ENCODE results near the gene EGR4.

The EGR4 gene

DNA sequence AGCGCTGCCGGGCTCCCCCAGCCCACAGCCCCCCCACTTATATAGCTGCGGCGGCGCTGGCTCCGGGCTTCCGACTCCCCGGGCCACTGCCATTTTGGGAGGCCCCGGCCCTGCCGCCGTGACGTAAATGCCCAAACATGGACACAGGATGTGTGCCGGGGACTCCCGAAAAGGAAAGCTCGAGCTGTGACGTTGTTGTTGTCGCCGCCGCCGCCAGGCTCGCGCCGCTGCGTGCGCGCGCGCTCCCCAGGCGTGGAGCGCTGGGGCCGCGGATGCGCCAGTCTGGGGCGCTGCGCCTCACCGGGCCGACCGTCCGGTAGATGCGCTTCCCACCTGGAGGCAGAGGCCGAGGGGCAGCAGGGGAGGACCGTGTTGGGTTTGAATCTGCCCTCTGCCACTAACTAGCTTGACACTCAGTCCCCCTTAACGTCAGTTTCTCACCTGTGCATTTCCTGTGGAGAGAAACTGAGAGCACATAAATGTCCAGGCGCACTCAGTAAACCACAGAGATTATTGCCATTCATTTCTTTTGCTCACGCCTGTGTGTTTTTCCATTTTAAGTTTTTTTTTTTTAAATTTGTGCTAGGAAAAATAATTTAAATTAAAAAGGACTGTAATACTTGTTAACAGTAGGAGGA, at the start of gene EGR4:
Gene EGR4 (minus strand): TSS at position 15 of the 638 bp plus-strand sequence. CDS start 231 bp downstream, outside the sequence.
- peak; percentile 93 for DNase-seq

DNA sequence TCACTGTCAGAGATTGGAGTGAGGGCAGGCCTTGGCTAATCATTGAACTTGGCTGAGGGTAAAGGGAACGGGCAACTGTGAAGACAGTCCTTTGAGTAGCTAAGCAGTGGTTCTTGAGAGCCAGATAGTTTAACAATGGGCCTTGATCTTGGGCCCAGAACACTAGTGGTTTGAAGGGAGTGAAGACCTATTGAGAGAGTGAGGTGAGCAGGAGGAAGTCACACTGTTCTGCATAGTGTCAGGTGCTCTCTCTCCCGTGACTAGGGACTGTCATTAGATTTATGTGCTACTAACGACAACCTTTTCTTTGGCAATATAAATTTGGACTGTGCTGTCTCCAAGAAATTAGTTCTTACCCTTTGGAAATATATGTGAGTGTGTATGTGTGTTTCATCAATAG, 47.7 kb upstream of the EGR4 start:
- no peak for DNase-seq

DNA sequence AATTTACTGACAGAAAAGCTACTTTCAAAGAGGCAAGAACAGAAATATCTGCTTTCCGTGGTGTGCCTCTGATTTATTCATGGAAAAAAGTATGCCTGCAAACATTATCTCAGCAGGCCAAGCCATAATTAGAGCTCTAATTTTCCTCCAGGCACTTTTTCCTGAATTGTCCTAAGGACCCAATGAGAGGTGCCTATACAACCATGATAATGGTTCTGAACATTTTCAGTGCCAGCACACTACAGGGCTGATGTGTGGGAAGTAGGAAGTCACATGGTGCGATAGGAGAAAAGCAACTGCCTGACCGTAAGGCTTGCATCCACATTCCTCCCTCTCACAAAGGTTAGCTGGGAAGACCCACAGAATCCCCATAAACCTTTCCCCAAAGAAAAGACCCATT, 45.9 kb upstream of the EGR4 start:
- DNase-seq, result no peak

DNA sequence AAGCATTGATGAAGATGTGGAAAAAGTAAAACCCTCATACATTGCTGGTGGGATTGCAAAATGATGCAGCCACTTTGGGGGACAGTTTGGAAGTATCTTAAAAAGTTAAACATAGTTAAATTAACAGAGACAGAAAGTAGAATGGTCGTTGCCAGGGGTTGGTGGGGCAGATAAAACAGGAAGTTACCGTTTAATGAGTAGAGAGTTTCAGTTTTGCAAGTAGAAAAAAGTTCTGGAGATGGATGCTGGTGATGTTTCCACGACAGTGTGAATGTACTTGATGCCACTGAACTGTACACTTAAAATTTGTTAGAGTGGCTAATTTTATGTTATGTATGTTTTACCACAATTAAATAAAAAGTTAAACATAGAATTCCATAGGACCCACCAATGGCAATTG, 44.5 kb upstream of the EGR4 start:
- no peak for DNase-seq

DNA sequence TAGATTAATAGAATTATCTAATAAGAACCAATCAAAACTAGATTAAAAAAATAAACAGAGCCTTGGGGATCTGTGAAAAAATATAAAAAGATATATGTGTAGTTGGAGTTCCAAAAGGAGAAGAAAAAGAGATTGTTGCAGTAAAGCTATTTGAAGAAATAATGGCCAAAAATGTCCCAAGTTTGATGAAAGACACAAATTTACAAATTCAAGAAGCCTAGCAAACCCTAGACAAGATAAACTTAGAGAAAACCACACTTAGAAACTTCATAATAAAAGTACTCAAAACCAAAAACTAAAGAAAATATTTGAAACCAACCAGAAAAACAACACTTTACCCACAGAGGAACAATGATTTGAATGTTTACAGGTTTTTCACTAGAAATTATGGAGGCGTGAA, 41.3 kb upstream of the EGR4 start:
- no peak for DNase-seq

DNA sequence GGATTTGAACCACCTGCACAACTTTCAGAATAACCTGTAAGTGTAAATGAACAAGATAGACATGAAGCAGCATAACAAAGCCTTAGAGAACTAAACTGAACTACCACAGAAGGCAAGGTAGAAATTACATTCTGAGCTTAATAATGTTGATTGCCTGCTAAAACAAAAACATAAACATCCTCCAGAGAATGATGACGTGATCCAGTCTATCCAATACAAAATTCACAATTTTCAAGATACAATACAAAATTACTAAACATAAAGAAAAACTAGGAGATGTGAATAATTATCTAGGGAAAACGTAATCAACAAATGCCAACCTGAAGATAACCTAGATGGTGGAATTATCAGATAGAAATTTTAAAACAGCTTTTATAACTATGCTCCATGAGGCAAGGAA, 40.7 kb upstream of the EGR4 start:
- DNase-seq, result no peak

DNA sequence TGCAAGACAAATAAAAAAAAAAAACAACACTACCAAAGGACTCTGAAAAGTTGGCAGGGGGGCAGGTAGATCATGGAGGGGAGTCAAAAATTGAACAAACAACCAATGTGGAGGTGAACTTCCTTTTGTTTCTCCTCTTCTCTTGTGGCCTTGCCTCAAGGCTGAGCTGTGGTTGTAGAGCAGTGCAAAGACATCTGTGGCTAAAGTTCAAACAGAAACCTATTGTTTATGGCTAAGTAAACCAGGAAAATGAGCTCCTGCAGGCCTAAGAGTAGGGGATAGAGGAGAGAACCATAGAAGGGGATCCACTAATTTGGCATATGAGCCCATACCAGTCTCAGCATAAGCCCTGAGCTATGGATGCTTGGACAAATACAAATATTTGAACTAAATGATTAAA, 40.2 kb upstream of the EGR4 start:
- no peak for DNase-seq

DNA sequence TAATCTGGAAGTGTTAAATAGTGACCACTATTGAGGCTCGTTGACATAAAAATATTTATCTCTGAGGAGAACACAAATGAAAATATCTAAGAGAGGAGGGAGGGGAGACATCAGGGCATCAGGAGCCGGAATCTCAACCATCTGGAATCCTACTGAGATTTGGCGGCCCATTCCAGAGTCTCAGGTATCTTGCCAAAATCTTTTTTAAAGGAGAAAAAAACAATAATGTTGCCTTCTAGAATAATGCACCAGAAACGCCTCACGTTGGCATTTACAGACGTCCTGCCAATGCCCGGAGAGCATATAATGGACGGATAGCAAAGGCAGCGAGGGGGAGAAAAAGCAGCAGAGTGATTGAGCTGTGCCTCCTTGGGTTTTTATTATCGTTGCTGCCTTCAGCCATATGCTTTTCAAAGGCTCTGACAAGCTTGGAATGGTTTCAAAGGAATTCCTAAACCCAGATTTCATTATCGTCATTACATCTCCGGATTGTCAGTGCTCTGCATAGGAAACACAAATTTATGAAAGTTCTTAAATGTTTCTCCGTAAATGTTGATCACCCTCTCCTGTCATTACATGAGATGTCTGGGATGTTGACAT, 30.9 kb upstream of the EGR4 start:
- DNase-seq, result no peak

DNA sequence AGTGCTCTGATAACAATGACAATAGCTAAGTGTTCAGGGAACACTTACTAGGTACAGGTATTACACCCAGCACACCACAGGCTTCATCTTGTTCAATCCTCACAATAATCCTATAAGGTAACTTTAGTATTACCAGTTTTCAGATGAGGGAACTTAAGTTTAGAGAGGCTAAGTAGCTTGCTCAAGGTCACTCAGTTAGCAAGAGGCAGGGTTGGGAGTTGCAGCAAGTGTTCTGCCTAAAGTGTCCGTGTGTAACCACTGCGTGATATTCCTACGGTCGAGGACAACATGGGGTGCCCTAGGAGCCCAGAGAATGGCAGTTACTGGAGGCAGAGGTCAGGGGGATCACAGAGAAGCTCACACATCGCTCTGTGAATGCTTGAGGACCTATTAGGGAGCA, 30.2 kb upstream of the EGR4 start:
- DNase-seq, result no peak

DNA sequence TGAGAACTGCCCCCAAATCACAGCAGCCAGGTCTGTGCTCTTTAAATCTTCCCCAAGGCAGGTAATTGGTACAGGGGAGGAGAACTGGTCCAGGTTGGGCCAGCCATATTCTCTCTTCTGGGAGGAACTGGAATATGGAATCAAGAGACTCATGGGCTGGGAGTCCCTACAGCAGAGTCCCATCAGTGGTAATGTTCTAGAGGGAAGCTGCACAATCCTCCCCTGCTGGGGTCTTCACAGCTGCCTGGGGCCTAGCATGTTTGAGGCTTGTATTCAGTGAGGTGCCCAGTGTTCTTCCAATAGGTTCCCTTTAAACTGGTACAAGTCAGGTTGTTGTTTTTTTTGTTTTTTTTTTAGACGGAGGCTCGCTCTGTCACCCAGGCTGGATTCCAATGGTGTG, 21.1 kb upstream of the EGR4 start:
- DNase-seq, result no peak

DNA sequence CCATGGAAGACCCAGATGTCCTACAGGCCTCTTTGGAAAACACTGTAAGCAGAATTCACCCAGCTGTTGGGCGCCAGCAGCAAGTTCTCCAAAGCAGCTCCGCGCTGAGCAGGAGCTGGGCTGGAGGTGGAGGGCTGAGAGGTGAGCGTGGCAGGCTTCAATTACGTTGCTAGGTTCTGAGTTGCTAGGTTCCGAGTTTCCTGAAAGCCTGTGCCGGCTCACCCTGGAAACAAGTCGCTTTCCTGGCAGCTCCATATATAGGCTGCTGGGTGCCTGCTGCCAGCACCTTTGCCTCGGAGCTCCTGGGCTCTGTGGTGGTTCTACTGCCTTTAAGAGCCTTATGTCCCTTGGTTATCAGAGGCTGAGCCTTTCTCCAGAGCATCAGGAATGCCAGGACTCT, 14.4 kb upstream of the EGR4 start:
- DNase-seq, result no peak

DNA sequence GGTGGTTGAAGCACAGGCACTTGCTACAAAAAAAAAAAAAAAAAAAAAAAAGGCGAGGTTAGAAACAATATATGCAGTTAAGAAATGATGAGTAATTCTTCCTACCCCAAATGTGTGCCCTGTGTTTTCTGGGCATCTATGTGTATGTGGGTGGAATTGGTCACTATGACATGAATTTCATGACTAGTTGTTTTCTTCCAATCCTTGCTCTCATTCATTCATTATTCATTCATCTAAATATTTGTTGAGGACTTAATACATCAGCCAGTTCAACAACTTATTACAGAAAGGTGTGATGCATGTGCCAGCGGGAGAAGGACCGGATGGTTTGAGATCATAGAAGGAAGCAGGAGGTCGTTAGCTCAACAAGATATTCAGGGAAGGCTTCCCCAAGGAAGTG, 8.3 kb upstream of the EGR4 start:
- no peak for DNase-seq

DNA sequence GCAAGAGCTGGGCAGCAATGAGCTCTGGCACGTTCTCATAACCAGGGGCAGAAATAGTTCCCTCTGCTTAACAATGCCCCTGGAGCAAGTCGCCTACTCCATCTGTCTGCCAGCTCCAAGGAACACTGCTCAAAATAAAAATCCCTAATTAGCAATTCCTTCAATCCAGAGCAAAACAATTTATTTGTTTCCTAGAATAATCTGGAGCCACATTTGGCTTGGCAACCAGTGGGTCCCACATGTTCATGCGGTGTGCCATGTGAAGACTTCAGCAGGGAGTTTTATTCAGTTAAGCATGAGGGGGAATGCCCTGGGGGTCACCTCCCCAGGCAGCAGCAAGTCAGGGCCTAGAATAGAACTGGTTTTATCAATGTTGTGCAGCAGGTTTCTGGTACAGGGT, 7.6 kb upstream of the EGR4 start:
- DNase-seq, result no peak

DNA sequence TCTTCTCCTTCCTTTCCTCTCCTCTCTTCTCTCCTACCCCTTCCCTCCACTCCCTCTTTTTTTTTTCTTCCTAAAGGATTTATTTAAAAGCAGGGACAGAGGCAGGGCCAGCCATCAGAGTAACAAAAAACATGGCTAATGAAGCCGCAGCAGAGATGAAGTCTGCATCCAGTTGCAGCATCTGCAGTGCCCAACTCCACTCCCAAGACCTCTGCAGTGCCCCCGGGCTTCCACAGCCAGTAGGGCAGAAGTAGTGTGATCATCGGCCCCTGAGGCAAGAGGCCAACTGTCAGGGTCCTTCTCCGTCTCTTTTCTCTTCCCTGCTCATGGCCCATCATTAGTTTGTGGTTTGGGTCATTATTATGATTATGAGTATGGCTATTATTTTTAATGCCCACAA, 4.2 kb upstream of the EGR4 start:
- no peak for DNase-seq

DNA sequence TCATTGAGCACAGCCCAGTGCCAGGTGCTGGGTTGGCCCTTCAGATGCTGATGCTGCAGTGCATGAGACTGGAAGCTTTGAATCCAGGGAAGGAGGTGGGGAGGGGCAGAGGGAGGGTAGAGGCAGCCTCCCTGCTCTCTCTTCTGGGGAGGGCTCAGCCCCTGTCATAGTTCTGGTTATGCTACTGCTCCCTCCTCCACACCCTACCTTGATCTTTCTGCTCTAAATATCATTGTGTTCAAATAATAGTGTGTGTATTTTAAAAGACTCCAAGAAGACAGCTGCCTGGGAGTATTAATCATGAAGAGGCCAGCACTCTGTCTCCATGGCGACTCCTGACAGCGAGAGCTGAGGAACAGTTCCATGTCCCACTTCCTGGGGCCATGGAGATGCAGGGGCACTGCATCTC, 3.8 kb upstream of the EGR4 start:
- DNase-seq, result no peak

DNA sequence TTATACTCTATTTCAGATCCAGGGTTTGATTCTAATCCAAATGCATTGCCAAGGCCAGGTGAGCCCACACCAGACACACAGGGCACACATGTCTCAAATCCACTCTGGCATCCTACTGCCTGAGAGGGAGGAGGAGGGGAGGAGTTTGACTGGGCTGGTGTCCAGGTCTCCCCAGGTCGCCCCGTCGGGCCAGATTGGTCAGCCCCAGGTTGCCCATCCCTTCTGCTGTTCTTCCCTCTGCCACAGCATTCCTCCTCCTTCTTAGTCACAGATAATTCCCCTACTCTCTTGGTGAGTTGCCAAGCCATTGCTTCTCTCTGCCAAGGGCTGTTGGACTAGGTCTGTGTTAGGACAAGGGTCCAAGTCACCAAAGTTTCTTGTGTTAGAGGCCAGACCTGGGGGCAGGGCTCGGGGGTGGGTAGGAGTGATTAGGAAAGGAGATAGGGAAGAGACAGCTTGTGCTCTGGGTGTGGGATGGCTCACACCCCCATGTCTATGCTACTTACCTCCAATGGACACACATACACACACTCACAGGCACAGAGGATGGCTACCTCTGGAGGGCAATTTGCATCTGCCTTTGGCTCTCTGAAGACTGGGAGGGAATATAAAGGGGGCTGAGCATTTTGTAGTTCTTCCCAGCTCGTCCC, 2.5 kb upstream of the EGR4 start:
- DNase-seq, result no peak

DNA sequence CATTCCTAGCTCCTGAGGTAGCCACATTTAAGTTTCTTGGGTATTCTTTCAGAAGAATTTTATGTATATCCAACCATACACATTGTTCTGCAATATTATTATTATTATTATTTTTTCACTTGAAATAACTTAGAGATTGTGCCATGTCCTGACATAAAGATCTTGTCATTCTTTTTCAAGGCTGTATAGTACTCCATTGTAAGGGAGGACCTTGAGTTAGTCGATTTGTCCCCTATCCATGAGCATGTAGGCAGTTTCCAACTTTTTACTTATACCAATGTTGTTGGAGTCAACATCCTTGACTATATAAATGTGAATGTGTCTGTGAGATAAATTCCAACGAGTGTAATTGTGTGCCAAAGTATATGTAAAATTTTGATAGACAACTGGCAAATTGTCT, 891 bp upstream of the EGR4 start:
- no peak for DNase-seq

DNA sequence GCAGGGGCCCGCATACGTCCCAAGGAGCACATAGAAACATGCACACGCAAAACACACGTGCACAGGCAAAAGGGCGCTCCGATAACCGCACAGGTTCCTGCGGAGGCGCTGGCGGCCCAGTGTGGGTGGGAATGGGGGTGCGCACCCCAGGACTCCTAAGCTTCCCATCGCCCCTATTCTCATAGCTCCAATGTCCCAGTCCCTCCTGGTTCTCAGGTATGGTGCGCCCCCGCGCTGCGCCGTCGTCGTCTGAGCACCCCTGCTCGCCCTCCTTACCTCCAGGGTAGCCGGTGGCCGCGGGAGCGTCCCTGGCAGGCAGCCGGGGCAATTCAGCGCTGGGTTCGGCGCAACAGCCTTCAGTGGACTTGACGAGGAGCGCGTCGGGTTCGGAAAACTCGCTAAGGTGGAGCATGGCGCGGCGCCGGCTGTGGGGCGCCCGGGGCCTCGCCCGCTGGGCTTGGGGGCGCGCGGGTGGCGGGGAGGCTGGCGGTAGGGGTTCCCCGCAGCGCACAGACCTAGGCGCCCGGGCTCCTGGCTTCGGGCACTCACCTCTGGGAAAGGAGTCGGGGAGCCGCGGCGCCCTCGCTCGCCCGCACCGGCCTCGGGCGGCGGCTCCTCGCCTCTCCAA, 328 bp downstream of the EGR4 start:
- DNase-seq, result peak; percentile 10

DNA sequence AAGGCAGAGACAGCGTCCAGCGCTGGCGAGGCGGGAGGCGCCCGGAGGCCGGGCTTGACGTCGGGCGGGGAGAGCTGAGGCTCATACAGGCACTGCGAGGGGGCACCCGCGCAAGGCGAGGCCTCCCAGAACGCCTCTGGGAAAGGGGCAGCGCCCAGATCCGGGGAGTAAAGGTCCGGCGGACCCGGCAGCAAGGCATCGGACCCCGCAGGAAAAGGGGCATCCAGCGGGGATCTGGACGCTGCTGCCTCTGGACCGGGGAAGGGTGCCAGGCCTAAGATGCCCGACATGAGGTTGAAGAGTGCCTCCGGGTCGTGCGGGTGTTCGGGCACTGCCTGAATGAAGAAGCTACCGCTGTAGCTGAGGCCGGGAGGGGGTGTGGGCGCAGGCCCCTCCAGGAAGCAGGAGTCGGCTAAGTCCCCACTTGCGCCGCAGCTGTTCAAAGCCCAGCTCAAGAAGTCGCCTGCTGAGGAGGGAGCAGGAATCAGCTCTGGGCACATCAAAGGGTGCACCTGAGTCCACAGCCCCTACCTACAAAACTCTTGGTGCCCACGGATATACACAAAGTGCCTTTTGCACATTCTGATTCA, 937 bp downstream of the EGR4 start:
- no peak for DNase-seq

DNA sequence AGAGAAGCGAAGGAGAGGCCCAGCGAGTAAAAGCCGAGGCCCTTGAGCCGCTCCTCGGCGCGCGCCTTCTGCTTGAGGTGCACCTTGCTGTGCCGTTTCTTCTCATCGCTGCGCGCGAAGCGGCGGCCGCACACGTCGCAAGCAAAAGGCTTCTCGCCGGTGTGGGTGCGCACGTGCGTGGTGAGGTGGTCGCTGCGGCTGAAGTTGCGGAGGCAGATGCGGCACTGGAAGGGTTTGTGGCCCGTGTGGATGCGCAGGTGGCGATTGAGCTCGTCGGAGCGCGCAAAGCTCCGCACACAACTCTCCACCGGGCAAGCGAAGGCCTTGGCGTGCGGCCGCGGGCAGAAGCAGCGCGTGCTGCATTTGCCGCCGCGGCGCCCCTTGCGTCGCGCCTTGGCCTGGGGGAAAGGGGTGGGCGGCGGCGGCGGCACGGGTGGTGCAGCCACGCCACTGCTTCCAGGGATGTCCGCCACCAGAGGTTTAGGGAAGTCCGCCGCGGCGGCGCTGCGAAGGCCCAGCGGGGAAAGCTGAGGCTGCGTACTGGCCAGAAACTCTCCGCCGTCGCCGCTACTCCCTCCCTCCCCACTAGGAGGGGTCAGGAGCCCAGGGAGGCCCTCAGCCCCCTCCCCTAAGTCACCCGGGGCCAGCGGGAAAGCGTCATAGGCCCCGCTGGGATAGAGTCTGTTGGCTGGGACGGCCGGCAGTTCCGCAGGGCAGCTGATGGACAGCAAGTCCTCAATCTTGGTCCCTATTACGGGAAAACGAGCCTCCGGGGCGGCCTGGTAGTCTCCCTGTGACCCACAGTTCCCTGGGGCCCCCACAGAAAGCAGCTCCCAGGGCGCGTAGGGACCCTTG, 1.7 kb downstream of the EGR4 start:
- DNase-seq, result no peak

DNA sequence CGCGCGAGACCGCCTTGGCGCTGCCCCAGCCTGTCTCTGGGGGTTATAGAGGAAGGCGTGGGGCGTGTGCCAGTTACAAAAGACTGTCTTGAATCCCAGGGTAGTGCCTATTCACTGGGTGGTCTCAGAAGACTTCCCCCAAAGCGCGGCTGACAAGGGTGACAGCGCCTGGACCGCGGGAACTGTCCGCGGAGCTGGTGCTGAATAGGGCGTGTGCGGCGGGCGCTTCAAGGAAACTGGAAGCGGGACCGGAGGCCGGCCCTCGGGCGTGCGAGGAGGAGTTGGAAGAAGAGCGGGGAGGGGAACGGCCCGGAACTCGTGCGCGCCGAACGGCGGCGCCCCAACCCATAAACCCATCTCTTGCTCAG, 2.3 kb downstream of the EGR4 start:
- peak; percentile 58 for DNase-seq

DNA sequence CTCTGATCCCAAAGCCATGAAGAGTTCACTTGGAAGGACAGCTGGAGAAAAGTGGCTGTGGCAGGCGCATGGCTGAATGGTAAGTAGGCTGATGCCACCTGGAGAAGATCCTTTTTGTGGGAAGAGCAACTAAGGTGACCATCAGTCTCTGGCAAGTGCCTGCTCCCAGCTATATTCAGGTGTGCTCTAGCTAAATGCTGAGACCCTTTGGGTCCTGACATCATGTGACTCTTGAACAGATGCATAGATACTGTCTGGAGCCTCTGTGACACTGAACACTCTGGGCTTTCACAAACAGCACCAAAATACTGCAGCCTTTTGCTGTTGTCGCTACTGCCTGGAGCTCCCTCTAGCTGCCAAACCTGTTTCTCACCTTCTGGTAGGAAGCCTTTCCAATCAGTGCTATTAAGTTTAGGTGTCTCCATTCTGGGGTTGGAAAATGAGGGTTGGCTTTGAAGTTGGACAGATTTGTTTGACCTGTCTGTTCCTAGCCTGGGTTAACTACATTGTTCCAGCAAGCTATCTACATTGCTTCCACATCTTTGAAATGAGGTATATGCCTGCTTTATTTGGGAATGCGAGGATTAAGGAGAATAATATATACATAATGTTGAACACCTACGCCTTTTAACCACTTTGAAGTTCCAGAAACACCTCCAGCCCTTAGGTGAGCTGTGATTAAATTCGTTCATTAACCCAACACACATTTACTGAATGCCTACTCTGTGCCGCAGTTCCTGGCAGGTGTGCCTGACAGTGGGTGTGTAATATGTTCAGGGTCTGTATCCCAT, 3.1 kb downstream of the EGR4 start:
- peak; percentile 57 for DNase-seq
